D721Med (cell line): ENCODE results near the gene TRPM1.

Experiments
- DNase-seq: peaks from one replicate; pipeline ENCODE4 v3.0.0; 2011; ENCODE audit warnings: low spot score; ENCODE audit not compliant: insufficient read length
- FAIRE-seq: peaks from 2 replicates; lab custom pipeline; 2011; peaks lifted over from hg19 to GRCh38; lab: Jason Lieb, UNC
- CTCF ChIP-seq: IDR thresholded peaks from 2 replicates; pipeline ENCODE4 v1.5.1; 2012; ENCODE audit warnings: mild to moderate bottlenecking, control low read depth; ENCODE audit not compliant: insufficient read depth; ENCODE audit errors: missing control alignments

Gene TRPM1

GRCh38 chr15:31024330-31024729 lies 77.2 kb downstream of the TRPM1 start:
- no peak for FAIRE-seq
- TF ChIP-seq CTCF = no peak
- DNase-seq = no peak

- no peak for DNase-seq
- no peak for TF ChIP-seq CTCF
- FAIRE-seq = no peak
Measured at GRCh38 chr15:31023841-31024240, 77.7 kb downstream of the TRPM1 start.

GRCh38 chr15:31021067-31021665 lies 80.4 kb downstream of the TRPM1 start:
- no peak for TF ChIP-seq CTCF
- no peak for FAIRE-seq
- DNase-seq = no peak

- no peak for TF ChIP-seq CTCF
- DNase-seq = no peak
- no peak for FAIRE-seq
Measured at GRCh38 chr15:31020542-31020941, 81.0 kb downstream of the TRPM1 start.

GRCh38 chr15:31019986-31020385 lies 81.5 kb downstream of the TRPM1 start:
- TF ChIP-seq CTCF = no peak
- FAIRE-seq (no peak), DNase-seq (no peak)

- TF ChIP-seq CTCF = no peak
- DNase-seq = no peak
- FAIRE-seq = no peak
Measured at GRCh38 chr15:31017311-31017710, 84.2 kb downstream of the TRPM1 start.

- no peak for TF ChIP-seq CTCF
- no peak for FAIRE-seq
- DNase-seq = no peak
Measured at GRCh38 chr15:31016446-31016915, 85.0 kb downstream of the TRPM1 start.
